H1 (cell line): Measurements from ENCODE around the gene CRYBB3. TPM values are rescaled to one million over a fixed set of nuclear protein-coding genes. Genes with fewer than 3 reads are reported as not detected.

Source experiments
- CTCF ChIA-PET: fragments of 300-600 bp; sonication (Branson Sonifier 250); formaldehyde crosslinking; loops from one replicate; lab custom pipeline; 2021; ENCODE audit not compliant: partially characterized antibody; lab: Charles Lee
- POLR2A ChIA-PET: fragments of 300-600 bp; sonication (Branson Sonifier 250); formaldehyde crosslinking; loops from one replicate; lab custom pipeline; 2021; ENCODE audit warnings: inconsistent platforms; ENCODE audit not compliant: partially characterized antibody; lab: Charles Lee
- DNase-seq, 2 experiments: peaks; one replicate each; pipeline versions ENCODE4 v3.0.0 to v3.0.0-alpha.2; 2010 to 2022; ENCODE audit warnings: low spot score in 2 of 2, low read depth in 1 of 2, mixed read lengths in 1 of 2
- FAIRE-seq: peaks from 2 replicates; lab custom pipeline; 2011; peaks lifted over from hg19 to GRCh38; lab: Jason Lieb, UNC
- H2AFZ ChIP-seq: 2 replicates; pipeline ENCODE4 v1.8.1; 2012; ENCODE audit warnings: low read length, inconsistent platforms
- H2AK5ac ChIP-seq: 2 replicates; pipeline ENCODE4 v1.6.1; 2013; ENCODE audit warnings: low read depth, low read length
- H2BK120ac ChIP-seq: replicated peaks from 2 replicates; pipeline ENCODE3; 2013; ENCODE audit warnings: low read depth, low read length, inconsistent platforms
- H2BK12ac ChIP-seq: 2 replicates; pipeline ENCODE4 v1.6.1; 2013; ENCODE audit warnings: low read depth, low read length
- H2BK15ac ChIP-seq: 2 replicates; pipeline ENCODE4 v1.6.1; 2013; ENCODE audit warnings: low read length
- H2BK20ac ChIP-seq: 2 replicates; pipeline ENCODE4 v1.6.1; 2013; ENCODE audit warnings: low read length
- H2BK5ac ChIP-seq: 2 replicates; pipeline ENCODE4 v1.6.1; 2013; ENCODE audit warnings: low read depth, low read length
- H3K14ac ChIP-seq: 2 replicates; pipeline ENCODE4 v1.6.1; 2013; ENCODE audit warnings: inconsistent platforms; ENCODE audit not compliant: insufficient read length
- H3K18ac ChIP-seq: 2 replicates; pipeline ENCODE4 v1.6.1; 2013; ENCODE audit warnings: low read length; ENCODE audit errors: extremely low read depth
- H3K23ac ChIP-seq: 2 replicates; pipeline ENCODE4 v1.6.1; 2013; ENCODE audit warnings: inconsistent platforms; ENCODE audit not compliant: insufficient read length
- H3K23me2 ChIP-seq: 2 replicates; pipeline ENCODE4 v1.6.1; 2013; ENCODE audit warnings: low read depth, low read length
- H3K27ac ChIP-seq: 2 replicates; pipeline ENCODE4 v1.6.1; 2011; ENCODE audit warnings: low read depth, low read length, inconsistent platforms
- H3K27me3 ChIP-seq, 4 experiments: replicated peaks in 1 of 4; 1 replicate in 1 of 4; 2 replicates in 3 of 4; pipeline versions ENCODE4 v1.6.1 to v1.8.1; 2011 to 2013; ENCODE audit warnings: low read length in 3 of 4, mild to moderate bottlenecking in 3 of 4, inconsistent platforms in 2 of 4, mixed read lengths in 2 of 4, moderate library complexity in 1 of 4; ENCODE audit not compliant: control insufficient read depth in 3 of 4, insufficient read depth in 3 of 4; ENCODE audit errors: extremely low read depth in 1 of 4
- H3K36me3 ChIP-seq, 4 experiments: 2 replicates each; pipeline versions ENCODE4 v1.6.1 to v1.8.1; 2011 to 2013; ENCODE audit warnings: mild to moderate bottlenecking in 4 of 4, low read length in 3 of 4, moderate library complexity in 2 of 4, control low read depth in 1 of 4, inconsistent platforms in 1 of 4; ENCODE audit not compliant: insufficient read depth in 4 of 4, control insufficient read depth in 2 of 4
- H3K4ac ChIP-seq: replicated peaks from 2 replicates; pipeline ENCODE3; 2013; ENCODE audit warnings: low read length, low read depth, mixed read lengths, inconsistent platforms; ENCODE audit not compliant: insufficient read length
- H3K4me1 ChIP-seq, 4 experiments: replicated peaks in 1 of 4; 1 replicate in 1 of 4; 2 replicates in 3 of 4; pipeline versions ENCODE4 v1.6.1 to v1.8.1; 2011 to 2013; ENCODE audit warnings: low read length in 3 of 4, inconsistent platforms in 2 of 4, mixed read lengths in 1 of 4; ENCODE audit not compliant: insufficient read depth in 4 of 4, control insufficient read depth in 3 of 4
- H3K4me2 ChIP-seq, 2 experiments: 2 replicates each; pipeline versions ENCODE4 v1.6.1 to v1.8.1; 2011 to 2013; ENCODE audit warnings: low read depth in 2 of 2, low read length in 2 of 2, control low read depth in 1 of 2, inconsistent platforms in 1 of 2, mild to moderate bottlenecking in 1 of 2; ENCODE audit not compliant: insufficient read depth in 1 of 2
- H3K4me3 ChIP-seq, 4 experiments: fragments of 200-600, 300-600 bp in 1 of 4; sonication (generic), shearing (Covaris generic), sonication (Bioruptor Twin) in 1 of 4; 2 replicates each; pipeline versions ENCODE4 v1.5.1 to v1.8.1; 2011 to 2016; ENCODE audit warnings: low read length in 4 of 4, low read depth in 3 of 4, control low read depth in 2 of 4, inconsistent platforms in 2 of 4, mild to moderate bottlenecking in 2 of 4, mixed read lengths in 1 of 4, moderate library complexity in 1 of 4; ENCODE audit not compliant: insufficient read depth in 2 of 4; ENCODE audit errors: extremely low read depth in 1 of 4
- H3K56ac ChIP-seq: replicated peaks from 2 replicates; pipeline ENCODE3; 2013; ENCODE audit warnings: low read depth, mild to moderate bottlenecking, mixed read lengths, low read length, inconsistent platforms; ENCODE audit not compliant: insufficient read length
- H3K79me1 ChIP-seq: 2 replicates; pipeline ENCODE4 v1.6.1; 2013; ENCODE audit warnings: low read depth, low read length, control low read depth
- H3K79me2 ChIP-seq, 2 experiments: 2 replicates each; pipeline versions ENCODE4 v1.6.1 to v1.8.1; 2012 to 2013; ENCODE audit warnings: low read length in 2 of 2, mild to moderate bottlenecking in 2 of 2, inconsistent platforms in 1 of 2; ENCODE audit not compliant: insufficient read depth in 2 of 2, control insufficient read depth in 1 of 2
- H3K9ac ChIP-seq, 4 experiments: replicated peaks in 1 of 4; 1 replicate in 1 of 4; 2 replicates in 3 of 4; pipeline versions ENCODE4 v1.6.1 to v1.8.1; 2011 to 2013; ENCODE audit warnings: low read depth in 3 of 4, low read length in 3 of 4, control low read depth in 2 of 4, mild to moderate bottlenecking in 2 of 4, moderate library complexity in 2 of 4, inconsistent platforms in 1 of 4; ENCODE audit errors: extremely low read depth in 1 of 4
- H3K9me3 ChIP-seq, 2 experiments: 2 replicates each; pipeline versions ENCODE4 v1.6.1 to v1.8.1; 2012 to 2013; ENCODE audit warnings: mild to moderate bottlenecking in 2 of 2, moderate library complexity in 2 of 2, control low read depth in 1 of 2, inconsistent platforms in 1 of 2, low read depth in 1 of 2, low read length in 1 of 2, mixed read lengths in 1 of 2; ENCODE audit not compliant: insufficient read depth in 2 of 2
- H4K20me1 ChIP-seq, 2 experiments: replicated peaks in 1 of 2; 2 replicates each; pipeline versions ENCODE3 to v1.8.1; 2011 to 2013; ENCODE audit warnings: inconsistent platforms in 2 of 2, low read length in 2 of 2, mild to moderate bottlenecking in 1 of 2; ENCODE audit not compliant: insufficient read depth in 2 of 2, control insufficient read depth in 1 of 2
- H4K5ac ChIP-seq: 2 replicates; pipeline ENCODE4 v1.6.1; 2013; ENCODE audit warnings: low read length, low read depth, mixed read lengths, inconsistent platforms; ENCODE audit not compliant: insufficient read length
- H4K8ac ChIP-seq: 2 replicates; pipeline ENCODE4 v1.8.0; 2013; ENCODE audit warnings: mild to moderate bottlenecking, moderate library complexity, low read length, inconsistent platforms; ENCODE audit not compliant: insufficient read depth; ENCODE audit errors: extremely low read depth
- H4K91ac ChIP-seq: replicated peaks from 2 replicates; pipeline ENCODE3; 2013; ENCODE audit warnings: low read length, mixed read lengths, inconsistent platforms; ENCODE audit not compliant: insufficient read length
- BRCA1 ChIP-seq: IDR thresholded peaks from 2 replicates; pipeline ENCODE4 v1.6.1; 2012; ENCODE audit warnings: low read depth, low read length, improper control_type of control experiment
- EGR1 ChIP-seq: IDR thresholded peaks from 2 replicates; pipeline ENCODE4 v1.6.1; 2011; ENCODE audit warnings: low read depth, low read length, borderline replicate concordance
- EZH2 ChIP-seq: fragments of 200-600 bp; sonication (generic); IDR thresholded peaks from 2 replicates; pipeline ENCODE4 v1.7.1; 2012; ENCODE audit warnings: low read depth, mild to moderate bottlenecking, moderate library complexity, low read length, inconsistent platforms; ENCODE audit not compliant: severe bottlenecking
- PHF8 ChIP-seq: fragments of 200-600 bp; sonication (generic); conservative IDR thresholded peaks from 2 replicates; pipeline ENCODE4 v1.7.1; 2012; ENCODE audit warnings: low read depth, mild to moderate bottlenecking, inconsistent platforms, low read length, moderate library complexity
- POLR2AphosphoS5 ChIP-seq: IDR thresholded peaks from 2 replicates; pipeline ENCODE4 v1.6.1; 2011; ENCODE audit warnings: low read depth, low read length
- RAD21 ChIP-seq, 2 experiments: IDR thresholded peaks in 1 of 2; conservative IDR thresholded peaks in 1 of 2; 2 replicates each; pipeline ENCODE4 v1.6.1; 2011; ENCODE audit warnings: low read depth in 2 of 2, low read length in 2 of 2, improper control_type of control experiment in 1 of 2, inconsistent platforms in 1 of 2, mild to moderate bottlenecking in 1 of 2, moderate library complexity in 1 of 2
- SIRT6 ChIP-seq: IDR thresholded peaks from one replicate; pipeline ENCODE4 v1.7.1; 2012; ENCODE audit warnings: low read length, inconsistent platforms
- SP1 ChIP-seq: IDR thresholded peaks from 2 replicates; pipeline ENCODE4 v1.6.1; 2011; ENCODE audit warnings: low read depth, low read length
- SRF ChIP-seq: IDR thresholded peaks from 2 replicates; pipeline ENCODE4 v1.6.1; 2011; ENCODE audit warnings: mild to moderate bottlenecking, low read depth, low read length, moderate library complexity
- WGBS, 2 experiments: shearing (Covaris generic) in 1 of 2; methylation state at CpG; one replicate each; pipeline versions ENCODE4 v1.1.6 to v1.1.7; 2013 to 2015; ENCODE audit warnings: low lambda C conversion rate in 2 of 2, mixed read lengths in 2 of 2, inconsistent platforms in 1 of 2, low coverage in 1 of 2, missing lambda C conversion rate in 1 of 2; ENCODE audit not compliant: insufficient replicate concordance in 2 of 2, insufficient coverage in 1 of 2, insufficient read length in 1 of 2; ENCODE audit errors: extremely low coverage in 1 of 2, missing lambda C conversion rate in 1 of 2; 5-methylcytosine and 5-hydroxymethylcytosine counted together
- polyA plus RNA-seq, 7 experiments: library from polyadenylated mRNA; depleted of rRNA in 3 of 7; stranded (reverse) in 5 of 7; unstranded in 2 of 7; fragments of >200 nt in 5 of 7; fragments of 200-250 nt in 2 of 7; gene quantifications; 1 replicate in 5 of 7; 2 replicates in 1 of 7; 4 replicates in 1 of 7; pipeline versions ENCODE4 v1.2.1 to v1.2.3, GENCODE V29; 2011 to 2013; ENCODE audit warnings: missing spikeins in 2 of 7, mixed read lengths in 2 of 7
- total RNA-seq: library from RNA; stranded (reverse); fragmentation: NEBNext Ultra II Directional; extraction: Animal tissue kit (Norgen Biotek cat#: 25700); gene quantifications from 2 replicates; pipeline ENCODE4 v1.2.1, GENCODE V29; 2021
- TF ChIP-seq, protein P1 (sequence below): IDR thresholded peaks from 2 replicates; pipeline ENCODE4 v1.6.1; 2011; ENCODE audit warnings: low read depth, mild to moderate bottlenecking, low read length; ENCODE audit not compliant: insufficient read depth
- TF ChIP-seq, protein P2 (sequence below): IDR thresholded peaks from 2 replicates; pipeline ENCODE4 v1.6.1; 2012; ENCODE audit warnings: inconsistent platforms

Gene CRYBB3
- total and polyA plus RNA-seq, 2 of the 8 experiments (the other 6 are each of a cell fraction or from before 2014, with no cell fraction given), result 0.44 to 0.58 TPM

GRCh38 chr22:25197340-25197739 is 2.3 kb upstream of the CRYBB3 start:
- H3K4me1 ChIP-seq, result no peaks in the 10 kb centered on the region; a peak in 1 of 7 replicates
- H2BK5ac ChIP-seq, result no peak overlapping the region
- no peak for FAIRE-seq
- H3K4me3 ChIP-seq, result no peak overlapping the region
- no peaks in the 10 kb centered on the region for H3K23me2 ChIP-seq
- no peaks in the 10 kb centered on the region for H3K79me2 ChIP-seq
- H3K9me3 ChIP-seq, result no peaks in the 10 kb centered on the region
- H2AFZ ChIP-seq, result no peak overlapping the region
- H3K23ac ChIP-seq, result no peak overlapping the region
- no peak overlapping the region for H4K8ac ChIP-seq
- H2BK15ac ChIP-seq, result no peak overlapping the region
- H2BK12ac ChIP-seq, result no peak overlapping the region
- 93% methylated on average over 4 of the region's 4 CpGs; no CpG with 5 or more reads in 1 of the 2 experiments for WGBS, 2 experiments
- peaks cover 0 to 2% (median 0%) of the 10 kb centered on the region in 4 experiments; a peak in 1 of 8 replicates for H3K36me3 ChIP-seq
- no peak overlapping the region for H4K91ac ChIP-seq
- no peak overlapping the region for H3K14ac ChIP-seq
- POLR2A ChIA-PET, result no interaction called here
- no peaks in the 10 kb centered on the region for H3K79me1 ChIP-seq
- no peak overlapping the region for H3K18ac ChIP-seq
- H2BK20ac ChIP-seq, result no peak overlapping the region
- no peak for TF ChIP-seq EGR1
- TF ChIP-seq, protein P1, sequence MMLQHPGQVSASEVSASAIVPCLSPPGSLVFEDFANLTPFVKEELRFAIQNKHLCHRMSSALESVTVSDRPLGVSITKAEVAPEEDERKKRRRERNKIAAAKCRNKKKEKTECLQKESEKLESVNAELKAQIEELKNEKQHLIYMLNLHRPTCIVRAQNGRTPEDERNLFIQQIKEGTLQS, result no peak
- no peak for TF ChIP-seq POLR2AphosphoS5
- no peak for TF ChIP-seq RAD21 (IDR thresholded peaks at IDR 0.05 in 1 of 2, conservative IDR thresholded peaks at IDR 0.05 in 1 of 2; ENCODE audit: low read depth in 2 of 2, low read length in 2 of 2)
- no peak for TF ChIP-seq SP1
- TF ChIP-seq, protein P2, sequence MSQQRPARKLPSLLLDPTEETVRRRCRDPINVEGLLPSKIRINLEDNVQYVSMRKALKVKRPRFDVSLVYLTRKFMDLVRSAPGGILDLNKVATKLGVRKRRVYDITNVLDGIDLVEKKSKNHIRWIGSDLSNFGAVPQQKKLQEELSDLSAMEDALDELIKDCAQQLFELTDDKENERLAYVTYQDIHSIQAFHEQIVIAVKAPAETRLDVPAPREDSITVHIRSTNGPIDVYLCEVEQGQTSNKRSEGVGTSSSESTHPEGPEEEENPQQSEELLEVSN, result no peak
- no peak for TF ChIP-seq SRF
- no peak for TF ChIP-seq PHF8
- TF ChIP-seq EZH2, result no peak
- no peak for TF ChIP-seq BRCA1
- TF ChIP-seq SIRT6, result no peak
- H4K5ac ChIP-seq, result no peak overlapping the region
- H3K56ac ChIP-seq, result no peak overlapping the region
- no peak overlapping the region for H3K4me2 ChIP-seq
- H3K4ac ChIP-seq, result no peak overlapping the region
- no peaks in the 10 kb centered on the region for H4K20me1 ChIP-seq
- CTCF ChIA-PET, result interaction anchor here (0.9 to 1.2 kb wide), 4 partner anchors 13 to 136 kb away, joined by 3 to 5 read pairs (median 4); no protein-coding TSS in a partner anchor
- no peak overlapping the region for H3K27ac ChIP-seq
- no peak overlapping the region for H3K9ac ChIP-seq
- DNase-seq, result no peak
- no peak overlapping the region for H2AK5ac ChIP-seq
- no peak overlapping the region for H2BK120ac ChIP-seq
- H3K27me3 ChIP-seq, result no peaks in the 10 kb centered on the region
